Endothelial cell of umbilical vein (primary cell): Measurements from ENCODE around the gene FHOD1.

ENCODE experiments used
- CTCF ChIP-seq, 2 donors: IDR thresholded peaks; 1 replicate in 1 of 2; 2 replicates in 1 of 2; pipeline ENCODE4 v1.5.1; 2011; ENCODE audit warnings: low read length in 2 of 2, mild to moderate bottlenecking in 2 of 2, moderate library complexity in 2 of 2, control low read depth in 1 of 2, inconsistent platforms in 1 of 2, low read depth in 1 of 2; ENCODE audit not compliant: insufficient read depth in 1 of 2; ENCODE audit errors: extremely low read depth in 1 of 2
- EZH2 ChIP-seq: IDR thresholded peaks from 2 replicates; pipeline ENCODE4 v1.6.1; 2012; ENCODE audit warnings: borderline replicate concordance, low read depth, mild to moderate bottlenecking, moderate library complexity, low read length, inconsistent platforms; ENCODE audit not compliant: severe bottlenecking
- GATA2 ChIP-seq: IDR thresholded peaks from 2 replicates; pipeline ENCODE4 v1.7.0; 2011; ENCODE audit warnings: low read depth, mild to moderate bottlenecking, moderate library complexity, mixed read lengths, low read length; ENCODE audit not compliant: insufficient read length, insufficient read depth
- JUN ChIP-seq: IDR thresholded peaks from 2 replicates; pipeline ENCODE4 v1.6.1; 2011; ENCODE audit warnings: borderline replicate concordance, low read depth; ENCODE audit not compliant: insufficient read length, insufficient read depth
- POLR2AphosphoS5 ChIP-seq: IDR thresholded peaks from 2 replicates; pipeline ENCODE4 v1.6.1; 2012; ENCODE audit warnings: low read depth, mild to moderate bottlenecking, control low read depth, low read length, moderate library complexity; ENCODE audit not compliant: insufficient read depth

DNA sequence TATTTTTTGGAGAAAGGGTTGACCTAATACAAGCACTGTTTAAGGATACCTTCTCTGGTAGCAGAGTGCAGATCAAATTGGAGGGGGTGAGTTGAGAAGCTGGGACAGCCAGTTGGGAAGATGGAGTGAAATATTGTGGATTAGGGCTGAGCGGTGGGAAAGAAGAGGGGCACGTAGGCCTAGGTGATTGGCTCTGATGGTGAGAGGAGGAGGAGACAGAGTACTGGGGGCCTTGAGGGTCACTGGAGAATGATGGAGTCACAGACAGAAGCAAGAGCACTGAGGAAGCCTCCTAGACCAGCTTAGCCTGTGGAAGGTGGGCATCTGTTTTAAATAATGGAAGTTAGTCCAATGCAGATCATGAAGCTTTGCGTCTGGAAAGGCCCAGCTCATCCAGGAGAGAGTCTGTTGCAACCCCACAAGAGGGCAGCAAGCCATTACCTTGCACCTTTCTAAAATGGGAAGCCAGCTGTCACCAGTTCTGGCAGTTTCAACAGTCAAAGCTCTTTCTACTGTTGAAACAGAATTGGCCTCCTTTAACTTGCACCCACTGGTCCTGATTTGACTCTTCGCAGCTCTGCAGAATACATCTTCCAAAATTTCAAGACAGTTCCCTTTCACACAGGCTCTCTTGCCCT is 13.3 kb upstream of the FHOD1 start:
- TF ChIP-seq CTCF (IDR thresholded peaks at IDR 0.05; ENCODE audit: extremely low read depth in 1 of 2, insufficient read depth in 1 of 2, low read depth in 1 of 2, low read length in 2 of 2), result peak; percentile 44 to 51
- TF ChIP-seq JUN, result no peak
- no peak for TF ChIP-seq EZH2
- no peak for TF ChIP-seq GATA2
- TF ChIP-seq POLR2AphosphoS5, result no peak
